Measurements from ENCODE around the gene TNFRSF8.

GRCh38 chr1:12106153-12106552 is 43.0 kb downstream of the TNFRSF8 start:
- TF ChIP-seq CTCF (IDR thresholded peaks at IDR 0.05) (no peak), JUN (IDR thresholded peaks at IDR 0.05) (no peak)

Measured in A549 (cell line).